Activated T-cell treated with anti-CD3 and anti-CD28 coated beads, Interleukin-2, amount 50 U/mL, for 48 hours (primary cell): ENCODE results near the gene CASP3.
A peak's percentile ranks its signal among the peaks of the same experiment; 100 is the strongest.
"Not testable (repeated sequence)": the region's sequence is repeated elsewhere in the genome, so short reads cannot be mapped to it uniquely, and the experiment has no call there.

ENCODE experiments used
- DNase-seq, 2 experiments: peaks; one replicate each; pipeline ENCODE4 v3.0.0-alpha.2; 2020

The CASP3 gene

GRCh38 chr4:184628103-184628502 is 21.1 kb downstream of the CASP3 start:
- DNase-seq = no peak

- DNase-seq = peak in 1 of 2 experiments; percentile 25
Measured at GRCh38 chr4:184625783-184626596, 23.3 kb downstream of the CASP3 start.

- no peak for DNase-seq
Measured at GRCh38 chr4:184624972-184625554, 24.2 kb downstream of the CASP3 start.

- not testable (repeated sequence) for DNase-seq
Measured at GRCh38 chr4:184624504-184624903, 24.7 kb downstream of the CASP3 start.

- no peak for DNase-seq
Measured at GRCh38 chr4:184621518-184621917, 27.7 kb downstream of the CASP3 start.

GRCh38 chr4:184620212-184620867 is 28.9 kb downstream of the CASP3 start:
- no peak for DNase-seq

- DNase-seq = no peak
Measured at GRCh38 chr4:184617600-184618196, 31.5 kb downstream of the CASP3 start.

- no peak for DNase-seq
Measured at GRCh38 chr4:184616633-184617551, 32.4 kb downstream of the CASP3 start.

GRCh38 chr4:184616168-184616567 is 33.1 kb downstream of the CASP3 start:
- DNase-seq = not testable (repeated sequence)

GRCh38 chr4:184614509-184614908 is 34.7 kb downstream of the CASP3 start:
- no peak for DNase-seq

- DNase-seq = no peak
Measured at GRCh38 chr4:184613405-184613804, 35.8 kb downstream of the CASP3 start.

- DNase-seq = no peak
Measured at GRCh38 chr4:184612074-184612473, 37.2 kb downstream of the CASP3 start.

GRCh38 chr4:184607429-184607828 is 41.8 kb downstream of the CASP3 start:
- DNase-seq = not testable (repeated sequence)

GRCh38 chr4:184602857-184603256 is 46.4 kb downstream of the CASP3 start:
- DNase-seq = not testable (repeated sequence)

GRCh38 chr4:184600982-184601381 is 48.3 kb downstream of the CASP3 start:
- not testable (repeated sequence) for DNase-seq

GRCh38 chr4:184599492-184600135 is 49.6 kb downstream of the CASP3 start:
- no peak for DNase-seq

GRCh38 chr4:184598753-184599491 is 50.3 kb downstream of the CASP3 start:
- DNase-seq = no peak

GRCh38 chr4:184596617-184597185 is 52.5 kb downstream of the CASP3 start:
- DNase-seq = no peak

GRCh38 chr4:184596044-184596616 is 53.1 kb downstream of the CASP3 start:
- DNase-seq = no peak

- no peak for DNase-seq
Measured at GRCh38 chr4:184595430-184595829, 53.8 kb downstream of the CASP3 start.
